HG03469 (cell line): Measurements from ENCODE around the gene TPSG1.
"Not testable (repeated sequence)": the region's sequence is repeated elsewhere in the genome, so short reads cannot be mapped to it uniquely, and the experiment has no call there.

Experiments used
- ATAC-seq: cut with Tn5 transposase; IDR thresholded peaks from one replicate; pipeline ENCODE4 v1.9.1; 2021; ENCODE audit warnings: mild to moderate bottlenecking, moderate library complexity, moderate number of reproducible peaks; ENCODE audit not compliant: unreplicated experiment

The TPSG1 gene

DNA sequence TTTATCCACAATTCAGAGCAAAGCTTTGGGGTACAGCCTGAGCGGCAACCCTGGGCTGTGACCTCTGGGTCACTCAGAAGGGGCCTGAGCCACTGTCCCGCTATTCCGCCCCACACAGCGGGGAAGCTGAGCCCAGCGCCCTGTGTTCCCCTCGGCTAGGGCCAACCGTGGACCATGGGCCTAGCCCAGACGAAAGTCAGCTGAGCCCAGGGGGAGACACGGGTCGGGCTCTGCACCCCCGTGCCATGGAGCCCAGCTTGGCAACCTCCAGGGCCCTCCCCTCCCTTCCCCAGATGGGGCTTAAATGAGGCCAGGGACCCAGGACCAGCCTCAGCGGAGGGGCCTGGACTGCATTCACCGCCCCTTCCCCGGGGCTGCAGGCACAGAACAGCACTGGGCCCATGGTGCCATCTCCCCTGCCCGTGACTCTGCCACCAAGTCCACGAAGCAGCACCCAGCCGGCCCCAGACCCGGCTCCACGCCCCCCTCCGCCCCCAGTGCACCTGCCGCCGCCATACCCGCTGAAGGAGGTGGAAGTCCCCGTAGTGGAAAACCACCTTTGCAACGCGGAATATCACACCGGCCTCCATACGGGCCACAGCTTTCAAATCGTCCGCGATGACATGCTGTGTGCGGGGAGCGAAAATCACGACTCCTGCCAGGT is 32.6 kb upstream of the TPSG1 start:
- ATAC-seq: no peak

DNA sequence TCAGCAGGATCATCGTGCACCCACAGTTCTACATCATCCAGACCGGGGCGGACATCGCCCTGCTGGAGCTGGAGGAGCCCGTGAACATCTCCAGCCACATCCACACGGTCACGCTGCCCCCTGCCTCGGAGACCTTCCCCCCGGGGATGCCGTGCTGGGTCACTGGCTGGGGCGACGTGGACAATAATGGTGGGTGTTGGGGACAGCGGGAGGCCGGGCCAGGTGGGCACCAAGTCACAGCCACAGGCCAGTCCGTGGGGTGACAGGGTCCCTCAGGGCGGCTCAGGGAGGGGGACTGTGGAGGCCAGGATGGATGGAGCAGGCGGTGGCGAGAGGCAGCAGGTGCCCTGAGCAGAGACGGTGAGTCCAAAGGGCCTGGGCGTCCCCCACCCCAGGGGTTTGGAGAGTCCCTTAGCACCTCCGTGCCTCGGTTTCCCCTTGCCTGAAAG is 31.8 kb upstream of the TPSG1 start:
- ATAC-seq: no peak

DNA sequence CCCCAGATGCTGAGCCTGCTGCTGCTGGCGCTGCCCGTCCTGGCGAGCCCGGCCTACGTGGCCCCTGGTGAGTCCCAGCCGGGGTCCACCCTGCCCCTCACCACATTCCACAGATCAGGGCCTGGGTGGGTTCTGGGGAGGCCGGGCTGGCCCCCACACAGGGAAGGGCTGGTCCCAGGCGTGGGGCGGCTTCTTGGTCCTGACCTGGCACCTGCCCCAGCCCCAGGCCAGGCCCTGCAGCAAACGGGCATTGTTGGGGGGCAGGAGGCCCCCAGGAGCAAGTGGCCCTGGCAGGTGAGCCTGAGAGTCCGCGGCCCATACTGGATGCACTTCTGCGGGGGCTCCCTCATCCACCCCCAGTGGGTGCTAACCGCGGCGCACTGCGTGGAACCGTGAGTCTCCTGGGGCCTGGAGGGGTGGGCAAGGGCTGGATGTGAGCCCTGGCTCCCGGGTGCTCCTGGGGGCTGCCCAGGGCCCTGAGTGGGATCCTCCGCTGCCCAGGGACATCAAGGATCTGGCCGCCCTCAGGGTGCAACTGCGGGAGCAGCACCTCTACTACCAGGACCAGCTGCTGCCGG is 31.3 kb upstream of the TPSG1 start:
- not testable (repeated sequence) for ATAC-seq

DNA sequence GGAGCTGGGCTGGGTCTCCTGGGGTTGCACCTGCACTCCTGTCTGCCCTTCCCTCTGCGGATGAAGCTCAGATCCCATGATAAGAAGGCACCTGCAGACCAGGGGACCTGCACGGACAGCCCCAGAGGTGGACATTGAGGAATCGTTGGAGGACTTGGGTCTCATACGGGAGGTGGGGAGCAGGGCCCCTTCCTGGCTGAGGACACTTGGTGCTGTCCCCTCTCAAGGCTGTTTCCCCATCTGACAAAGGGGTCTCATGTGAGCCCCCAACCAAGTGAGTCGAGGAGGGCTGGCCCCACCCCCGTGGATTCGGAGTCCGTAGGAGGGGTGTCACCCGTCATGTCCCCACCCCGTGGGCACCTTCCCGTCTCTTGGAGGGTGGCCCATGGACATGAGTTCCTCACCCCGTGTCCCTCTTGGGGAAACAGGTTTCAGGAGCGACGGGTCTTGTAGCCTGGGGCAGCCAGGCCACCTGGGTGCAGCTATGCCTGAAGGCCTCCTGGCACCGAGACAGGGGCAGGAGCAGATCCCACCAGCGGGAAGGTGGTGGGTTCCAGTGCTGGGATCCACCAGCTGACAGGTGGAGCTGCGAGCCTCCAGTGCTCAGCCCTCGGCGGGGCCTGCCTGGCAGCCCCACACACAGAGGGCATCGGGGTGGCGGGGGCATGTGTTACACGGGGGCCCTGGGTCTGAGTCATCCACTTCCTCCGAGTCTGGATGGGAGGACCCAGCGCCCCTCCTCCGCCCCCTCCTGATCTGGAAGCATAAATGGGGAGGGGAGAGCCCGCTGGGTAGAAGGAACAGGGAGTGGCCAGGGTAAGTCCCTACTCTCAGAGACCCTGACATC is 30.4 kb upstream of the TPSG1 start, which contains the start of gene TPSD1:
Gene TPSD1 (plus strand): TSS at position 794 of the 847 bp plus-strand sequence. CDS start 212 bp downstream, outside the sequence.
- ATAC-seq: not testable (repeated sequence)

DNA sequence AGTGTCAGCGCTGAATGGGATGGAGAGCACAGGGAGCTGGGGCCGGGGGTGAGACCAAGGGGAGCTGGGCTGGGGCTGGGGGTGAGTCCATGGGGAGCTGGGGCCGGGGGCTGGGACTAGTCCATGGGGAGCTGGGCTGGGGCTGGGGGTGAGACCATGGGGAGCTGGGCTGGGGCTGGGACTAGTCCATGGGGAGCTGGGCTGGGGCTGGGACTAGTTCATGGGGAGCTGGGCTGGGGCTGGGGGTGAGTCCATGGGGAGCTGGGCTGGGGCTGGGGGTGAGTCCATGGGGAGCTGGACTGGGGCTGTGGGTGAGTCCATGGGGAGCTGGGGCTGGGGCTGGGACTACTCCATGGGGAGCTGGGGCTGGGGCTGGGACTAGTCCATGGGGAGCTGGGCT is 29.8 kb upstream of the TPSG1 start:
- not testable (repeated sequence) for ATAC-seq

DNA sequence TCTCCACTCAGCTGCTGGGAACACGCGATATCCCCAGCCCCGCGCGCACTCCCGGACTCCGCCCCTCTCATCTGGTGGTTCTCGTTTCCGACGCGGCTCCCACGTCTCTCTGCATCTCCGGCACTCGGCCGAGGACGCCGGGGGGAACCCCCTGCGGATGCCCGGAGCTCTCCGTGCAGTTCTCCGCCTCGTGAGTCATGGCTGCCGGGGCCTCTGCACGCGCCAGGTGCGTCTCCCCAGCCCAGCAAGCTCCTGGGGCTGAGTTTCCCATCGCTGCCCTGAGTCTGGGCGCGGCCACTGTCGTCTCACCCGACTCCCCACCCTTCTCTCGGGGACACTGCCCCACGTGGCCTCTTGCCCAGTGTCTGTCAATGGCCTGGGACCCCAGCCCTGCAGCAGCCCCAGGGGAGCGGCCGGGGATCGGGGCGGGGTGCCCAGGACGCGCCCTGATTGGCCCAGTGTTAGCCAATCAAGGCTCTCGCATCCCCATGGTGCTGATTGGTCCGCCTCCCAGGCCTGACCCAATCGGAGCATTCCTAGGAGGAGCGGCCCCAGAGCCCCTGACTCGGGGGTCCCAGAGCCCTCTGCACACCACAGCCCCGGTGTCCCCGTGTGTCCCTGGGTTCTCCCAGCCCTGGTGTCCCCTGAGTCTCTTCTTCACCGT is 28.8 kb upstream of the TPSG1 start:
- ATAC-seq: not testable (repeated sequence)

DNA sequence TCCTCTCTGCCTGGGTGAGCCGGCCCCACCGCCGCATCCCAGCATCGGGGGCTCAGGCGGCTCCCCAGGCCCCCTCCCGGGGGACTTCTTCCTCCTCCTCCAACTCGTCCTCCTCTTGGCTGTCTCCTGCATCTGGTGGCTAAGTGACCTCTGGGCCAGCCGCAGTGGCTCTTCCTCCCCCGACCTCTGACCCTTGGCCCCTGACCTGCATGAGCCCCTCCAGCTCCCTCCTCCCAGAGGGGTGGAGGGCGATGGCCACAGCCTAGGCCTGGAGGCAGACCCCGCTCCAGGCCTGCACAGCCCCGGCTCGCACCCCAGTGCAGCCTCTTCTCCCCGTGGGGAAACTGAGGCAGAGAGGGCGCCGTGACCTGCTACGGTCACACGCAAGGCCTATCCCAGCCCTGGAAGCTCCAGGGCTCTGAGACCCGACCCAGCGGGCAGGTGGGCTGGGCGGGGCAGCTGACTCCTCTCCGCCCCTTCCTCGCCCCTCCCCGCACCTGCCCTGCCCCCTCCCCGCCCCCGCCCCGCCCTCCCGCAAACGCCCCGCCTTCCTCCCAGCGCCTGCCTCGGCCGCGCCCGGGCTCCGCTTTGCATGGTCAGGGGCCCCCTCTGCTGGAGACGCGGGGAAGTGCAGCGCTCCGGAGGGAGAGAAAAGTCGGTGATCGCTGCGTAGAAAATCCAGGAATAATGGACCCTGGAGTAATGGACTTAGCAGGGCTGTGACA is 24.1 kb upstream of the TPSG1 start:
- not testable (repeated sequence) for ATAC-seq

DNA sequence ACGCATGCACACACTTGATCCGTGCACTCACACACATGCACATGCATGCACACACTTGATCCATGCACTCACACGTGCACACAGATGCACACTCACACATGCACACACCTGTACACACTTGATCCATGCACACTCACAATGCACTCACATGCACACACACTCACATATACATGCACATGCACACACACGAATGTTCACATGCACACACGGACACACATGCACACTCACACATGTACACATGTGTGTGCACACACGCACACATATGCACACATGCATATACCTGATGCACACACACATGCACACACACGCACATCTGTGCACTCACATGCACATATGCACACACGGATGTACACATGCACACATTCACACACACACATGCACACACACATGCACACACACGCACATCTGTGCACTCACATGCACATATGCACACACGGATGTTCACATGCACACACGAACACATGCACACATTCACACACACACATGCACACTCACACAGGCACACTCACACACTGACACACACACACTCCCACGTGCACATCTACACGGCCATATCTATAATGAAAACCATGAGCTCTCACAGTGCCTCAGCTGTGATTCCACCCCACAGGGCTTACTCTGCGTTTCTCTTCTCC is 23.0 kb upstream of the TPSG1 start:
- ATAC-seq: not testable (repeated sequence)

DNA sequence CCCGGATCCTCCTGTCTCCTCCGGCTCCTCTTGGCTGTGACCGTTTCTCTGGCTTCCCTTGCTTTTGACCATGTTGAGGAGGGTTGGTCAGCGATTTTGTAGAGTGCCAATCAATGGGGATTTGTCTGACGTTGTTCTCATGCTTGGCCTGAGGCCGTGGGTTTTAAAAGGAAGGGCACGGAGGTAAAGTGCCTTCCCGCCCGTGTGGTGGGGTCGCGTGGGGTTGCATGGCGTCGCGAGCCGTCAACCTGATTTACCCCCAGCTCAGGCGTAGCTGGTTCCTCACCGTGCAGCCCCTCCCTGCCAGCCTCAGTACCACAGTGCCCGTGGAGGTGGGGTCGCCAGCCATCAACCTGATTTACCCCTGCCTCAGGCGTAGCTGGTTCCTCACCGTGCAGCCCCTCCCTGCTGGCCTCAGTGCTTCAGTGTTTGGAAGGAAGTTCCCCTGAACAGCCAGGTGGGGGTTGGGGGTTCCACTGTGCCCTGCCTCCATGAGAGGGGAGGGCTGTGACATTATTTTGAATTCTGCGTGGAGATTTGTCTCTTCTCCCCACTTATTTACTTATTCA is 20.5 kb upstream of the TPSG1 start:
- ATAC-seq: no peak

DNA sequence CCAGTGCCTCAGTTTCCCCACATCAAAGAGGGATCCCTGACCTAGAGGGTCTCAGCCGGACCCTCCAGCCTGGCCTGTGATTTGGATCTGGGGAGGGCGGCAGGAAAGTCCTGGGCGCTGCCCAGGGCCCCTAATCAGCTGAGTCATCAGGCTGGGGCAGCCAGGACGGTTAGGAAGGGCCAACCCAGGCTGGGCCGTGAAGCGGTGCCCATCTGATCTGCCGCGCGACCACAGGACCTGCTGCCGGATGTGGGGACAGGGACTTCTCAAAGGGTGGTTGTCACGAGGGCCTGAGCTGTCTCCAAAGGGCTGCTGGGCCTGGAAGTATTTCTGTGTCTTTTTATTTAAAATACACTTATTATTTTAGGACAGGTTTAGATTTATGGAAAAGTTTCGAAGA is 19.8 kb upstream of the TPSG1 start:
- ATAC-seq: no peak

DNA sequence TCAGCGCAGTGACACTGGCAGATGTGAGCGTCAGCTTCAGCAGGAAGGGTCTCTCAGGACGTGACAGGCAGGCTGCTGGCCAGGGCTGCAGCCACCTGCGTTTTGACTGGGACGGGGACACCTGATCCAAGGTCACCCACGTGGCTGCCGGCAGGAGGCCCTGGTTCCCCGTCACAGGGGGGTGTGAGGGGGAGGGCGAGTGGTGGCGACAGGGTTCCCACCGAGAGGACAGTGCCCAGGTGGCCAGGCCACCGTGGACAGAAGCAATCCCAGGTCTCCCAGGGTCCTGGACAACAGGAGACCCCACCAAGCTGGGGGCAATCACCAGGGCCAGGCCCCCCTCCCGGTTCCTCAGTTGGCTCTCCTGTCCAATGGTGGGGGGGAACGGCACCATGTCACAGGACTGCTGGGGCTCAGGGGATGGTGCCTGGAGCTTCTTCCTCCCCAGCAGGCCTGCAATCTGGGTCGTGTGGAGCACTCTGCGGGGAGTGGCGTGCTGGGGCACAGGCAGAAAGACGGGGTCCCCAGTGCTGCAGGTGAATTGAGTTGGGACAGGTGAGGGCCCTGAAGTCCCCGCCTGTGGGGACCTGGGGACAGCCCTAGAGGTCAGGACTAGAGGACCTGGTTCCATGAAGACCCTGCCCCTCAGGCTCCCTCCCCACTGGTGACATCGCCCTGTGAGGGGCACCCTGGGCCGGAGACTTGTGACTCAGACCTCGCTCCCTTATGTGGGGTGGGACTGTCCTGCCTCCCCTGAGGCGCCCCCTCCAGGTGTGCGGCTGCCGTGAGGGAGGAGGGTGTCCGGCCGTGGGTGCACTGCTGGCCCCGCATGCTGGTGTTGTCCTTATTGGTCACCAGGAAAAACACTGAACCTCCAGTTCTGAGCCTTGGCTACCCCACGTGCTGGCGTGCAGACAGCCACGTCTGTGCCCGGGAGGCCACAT is 19.1 kb upstream of the TPSG1 start:
- not testable (repeated sequence) for ATAC-seq

DNA sequence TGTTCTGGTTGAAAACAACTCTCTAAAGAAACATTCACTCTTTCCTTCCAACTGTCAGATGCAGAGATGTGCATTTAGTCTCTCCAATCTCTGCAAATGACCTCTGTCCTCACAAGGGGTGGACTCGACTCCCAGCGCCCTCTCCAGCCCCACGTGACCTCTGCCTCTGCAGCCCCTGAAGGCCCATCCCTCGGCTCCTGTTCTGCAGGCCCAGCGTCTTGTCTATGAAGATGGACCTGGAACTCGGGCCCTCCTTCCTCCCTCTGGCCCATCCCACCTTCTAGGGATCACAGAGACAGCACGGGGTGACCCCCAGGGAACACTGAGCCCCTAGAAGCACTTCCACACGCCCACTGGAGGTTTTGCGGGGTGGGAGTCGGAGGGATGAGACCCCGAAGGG is 18.3 kb upstream of the TPSG1 start:
- not testable (repeated sequence) for ATAC-seq

DNA sequence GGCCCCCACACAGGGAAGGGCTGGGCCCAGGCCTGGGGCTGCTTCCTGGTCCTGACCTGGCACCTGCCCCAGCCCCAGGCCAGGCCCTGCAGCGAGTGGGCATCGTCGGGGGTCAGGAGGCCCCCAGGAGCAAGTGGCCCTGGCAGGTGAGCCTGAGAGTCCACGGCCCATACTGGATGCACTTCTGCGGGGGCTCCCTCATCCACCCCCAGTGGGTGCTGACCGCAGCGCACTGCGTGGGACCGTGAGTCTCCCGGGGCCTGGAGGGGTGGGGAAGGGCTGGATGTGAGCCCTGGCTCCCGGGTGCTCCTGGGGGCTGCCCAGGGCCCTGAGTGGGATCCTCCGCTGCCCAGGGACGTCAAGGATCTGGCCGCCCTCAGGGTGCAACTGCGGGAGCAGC is 16.0 kb upstream of the TPSG1 start:
- ATAC-seq: not testable (repeated sequence)

DNA sequence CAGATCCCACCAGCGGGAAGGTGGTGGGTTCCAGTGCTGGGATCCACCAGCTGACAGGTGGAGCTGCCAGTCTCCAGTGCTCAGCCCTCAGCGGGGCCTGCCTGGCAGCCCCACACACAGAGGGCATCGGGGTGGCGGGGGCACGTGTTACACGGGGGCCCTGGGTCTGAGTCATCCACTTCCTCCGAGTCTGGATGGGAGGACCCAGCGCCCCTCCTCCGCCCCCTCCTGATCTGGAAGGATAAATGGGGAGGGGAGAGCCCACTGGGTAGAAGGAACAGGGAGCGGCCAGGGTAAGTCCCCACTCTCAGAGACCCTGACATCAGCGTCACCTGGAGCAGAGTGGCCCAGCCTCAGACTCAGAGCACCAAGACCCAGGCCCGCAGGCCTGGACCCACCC is 15.4 kb upstream of the TPSG1 start, which contains the start of gene TPSAB1:
Gene TPSAB1 (plus strand): TSS at position 270 of the 400 bp plus-strand sequence. CDS start 234 bp downstream, outside the sequence.
- not testable (repeated sequence) for ATAC-seq

DNA sequence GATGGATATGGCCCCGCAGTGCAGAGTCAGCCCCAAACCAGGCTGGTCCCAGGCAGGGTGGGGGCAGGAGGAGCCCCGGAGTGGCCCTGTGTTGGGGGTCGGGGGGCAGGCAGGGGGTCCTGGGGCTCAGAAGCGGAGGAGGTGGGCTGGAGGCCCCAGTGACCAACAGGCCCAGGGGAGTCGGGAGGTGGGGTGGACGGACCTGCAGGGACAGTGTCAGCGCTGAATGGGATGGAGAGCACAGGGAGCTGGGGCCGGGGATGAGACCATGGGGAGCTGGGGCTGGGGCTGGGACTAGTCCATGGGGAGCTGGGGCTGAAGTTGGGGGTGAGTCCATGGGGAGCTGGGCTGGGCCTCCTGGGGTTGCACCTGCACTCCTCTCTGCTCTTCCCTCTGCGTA is 14.5 kb upstream of the TPSG1 start:
- not testable (repeated sequence) for ATAC-seq

DNA sequence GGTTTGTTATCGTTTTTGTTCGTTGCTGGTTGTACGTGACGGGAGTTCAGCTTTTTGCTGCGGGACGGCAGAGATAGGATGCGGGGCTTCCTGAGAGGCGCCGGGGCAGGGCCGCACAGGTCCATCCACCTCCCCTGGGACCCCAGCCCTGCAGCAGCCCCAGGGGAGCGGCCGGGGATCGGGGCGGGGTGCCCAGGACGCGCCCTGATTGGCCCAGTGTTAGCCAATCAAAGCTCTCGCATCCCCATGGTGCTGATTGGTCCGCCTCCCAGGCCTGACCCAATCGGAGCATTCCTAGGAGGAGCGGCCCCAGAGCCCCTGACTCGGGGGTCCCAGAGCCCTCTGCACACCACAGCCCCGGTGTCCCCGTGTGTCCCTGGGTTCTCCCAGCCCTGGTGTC is 13.8 kb upstream of the TPSG1 start:
- not testable (repeated sequence) for ATAC-seq

DNA sequence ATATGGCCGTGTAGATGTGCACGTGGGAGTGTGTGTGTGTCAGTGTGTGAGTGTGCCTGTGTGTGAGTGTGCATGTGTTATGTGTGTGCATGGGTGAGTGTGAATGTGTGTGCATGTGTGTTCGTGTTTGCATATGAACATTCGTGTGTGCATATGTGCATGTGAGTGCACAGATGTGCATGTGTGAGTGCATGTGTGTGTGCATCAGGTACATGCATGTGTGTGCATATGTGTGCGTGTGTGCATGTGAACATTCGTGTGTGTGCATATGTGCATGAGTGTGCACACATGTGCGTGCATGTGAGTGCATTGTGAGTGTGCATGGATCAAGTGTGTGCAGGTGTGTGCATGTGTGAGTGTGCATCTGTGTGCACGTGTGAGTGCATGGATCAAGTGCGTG is 12.9 kb upstream of the TPSG1 start:
- no peak for ATAC-seq

DNA sequence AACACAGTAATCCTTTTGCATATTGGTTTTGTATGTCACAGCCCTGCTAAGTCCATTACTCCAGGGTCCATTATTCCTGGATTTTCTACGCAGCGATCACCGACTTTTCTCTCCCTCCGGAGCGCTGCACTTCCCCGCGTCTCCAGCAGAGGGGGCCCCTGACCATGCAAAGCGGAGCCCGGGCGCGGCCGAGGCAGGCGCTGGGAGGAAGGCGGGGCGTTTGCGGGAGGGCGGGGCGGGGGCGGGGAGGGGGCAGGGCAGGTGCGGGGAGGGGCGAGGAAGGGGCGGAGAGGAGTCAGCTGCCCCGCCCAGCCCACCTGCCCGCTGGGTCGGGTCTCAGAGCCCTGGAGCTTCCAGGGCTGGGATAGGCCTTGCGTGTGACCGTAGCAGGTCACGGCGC is 11.6 kb upstream of the TPSG1 start:
- not testable (repeated sequence) for ATAC-seq
